K562 (cell line): Measurements from ENCODE around the gene KRT33A. TPM values are rescaled to one million over a fixed set of nuclear protein-coding genes. Genes with fewer than 3 reads are reported as not detected.
"Not testable (repeated sequence)": the region's sequence is repeated elsewhere in the genome, so short reads cannot be mapped to it uniquely, and the experiment has no call there.

Experiments
- ATAC-seq: fragments of 200-7000 bp; cut with Tn5 transposase; 3 replicates; pipeline ENCODE4 v1.9.1; 2020; ENCODE audit warnings: moderate library complexity
- BruUV-seq: library from RNA; stranded (reverse); fragments of 400-500 nt; replicated peaks from 2 replicates; lab custom pipeline; 2021; lab: Mats Ljungman, UMichigan
- CTCF ChIA-PET: fragments of 300-600 bp; formaldehyde crosslinking; extraction: SDS; loops from one replicate; lab custom pipeline; 2021; ENCODE audit warnings: low intra/inter-chr PET ratio; lab: Yijun Ruan, JAX
- POLR2A ChIA-PET: fragments of 300-600, 350-650 bp; sonication (Branson Sonifier 250); formaldehyde crosslinking; extraction: SDS; loops from one replicate; lab custom pipeline; 2021; ENCODE audit warnings: antibody characterized with exemption, inconsistent platforms; lab: Yijun Ruan, JAX
- DNase-seq, 4 experiments: peaks; one replicate each; pipeline versions ENCODE4 v3.0.0 to v3.0.0-alpha.2; 2011 to 2018; ENCODE audit warnings: low spot score in 3 of 4, mixed read lengths in 3 of 4; ENCODE audit errors: extremely low read depth in 1 of 4
- FAIRE-seq: peaks from 2 replicates; lab custom pipeline; 2011; peaks lifted over from hg19 to GRCh38; lab: Jason Lieb, UNC
- H2AFZ ChIP-seq: 2 replicates; pipeline ENCODE4 v1.6.0; 2011; ENCODE audit warnings: low read depth, low read length, control low read depth, inconsistent platforms
- H3K27ac ChIP-seq: fragments of 200-600 bp; 3 replicates; pipeline ENCODE4 v1.8.0; 2011; ENCODE audit warnings: low read depth, mild to moderate bottlenecking, control low read depth, inconsistent platforms, low read length, moderate library complexity, mixed read lengths; ENCODE audit errors: extremely low read depth
- H3K27me3 ChIP-seq, 2 experiments: fragments of 300-600 bp in 1 of 2; 2 replicates in 1 of 2; 3 replicates in 1 of 2; pipeline versions ENCODE4 v1.6.0 to v1.8.0; 2011; ENCODE audit warnings: inconsistent platforms in 2 of 2, low read length in 2 of 2, mild to moderate bottlenecking in 1 of 2, mixed read lengths in 1 of 2, moderate library complexity in 1 of 2; ENCODE audit not compliant: control insufficient read depth in 2 of 2, insufficient read depth in 2 of 2
- H3K36me3 ChIP-seq: fragments of 300-600 bp; 3 replicates; pipeline ENCODE4 v1.8.0; 2011; ENCODE audit warnings: mild to moderate bottlenecking, low read length, inconsistent platforms; ENCODE audit not compliant: control insufficient read depth, insufficient read depth
- H3K4me1 ChIP-seq, 2 experiments: fragments of 200-600 bp in 1 of 2; replicated peaks in 1 of 2; 2 replicates in 1 of 2; 3 replicates in 1 of 2; pipeline versions ENCODE4 v1.5.1 to v1.8.0; 2011; ENCODE audit warnings: inconsistent platforms in 2 of 2, low read length in 2 of 2, mild to moderate bottlenecking in 1 of 2, mixed read lengths in 1 of 2, moderate library complexity in 1 of 2; ENCODE audit not compliant: control insufficient read depth in 2 of 2, insufficient read depth in 2 of 2
- H3K4me2 ChIP-seq: 2 replicates; pipeline ENCODE4 v1.6.1; 2011; ENCODE audit warnings: low read length, control low read depth, inconsistent platforms, mixed read lengths; ENCODE audit not compliant: insufficient read depth
- H3K4me3 ChIP-seq: fragments of 200-600 bp; sonication (generic), shearing (Covaris generic); 2 replicates; pipeline ENCODE4 v1.5.1; 2016; ENCODE audit warnings: control low read depth, inconsistent platforms
- H3K79me2 ChIP-seq: fragments of 200-600 bp; 3 replicates; pipeline ENCODE4 v1.8.0; 2011; ENCODE audit warnings: low read length, inconsistent platforms; ENCODE audit not compliant: control insufficient read depth, insufficient read depth
- H3K9ac ChIP-seq, 2 experiments: 2 replicates each; pipeline versions ENCODE4 v1.6.0 to v1.6.1; 2011; ENCODE audit warnings: low read depth in 2 of 2, low read length in 2 of 2, control low read depth in 1 of 2, inconsistent platforms in 1 of 2, mild to moderate bottlenecking in 1 of 2, mixed read lengths in 1 of 2; ENCODE audit not compliant: insufficient read depth in 1 of 2
- H3K9me1 ChIP-seq: one replicate; pipeline ENCODE4 v1.6.0; 2011; ENCODE audit warnings: inconsistent platforms, mild to moderate bottlenecking, low read length, moderate library complexity; ENCODE audit not compliant: control insufficient read depth, insufficient read depth
- H3K9me3 ChIP-seq: replicated peaks from 2 replicates; pipeline ENCODE4 v1.5.1; 2011; ENCODE audit warnings: low read depth, low read length, inconsistent platforms; ENCODE audit not compliant: control insufficient read depth, insufficient read depth
- H4K20me1 ChIP-seq: replicated peaks from 2 replicates; pipeline ENCODE4 v1.6.1; 2011; ENCODE audit warnings: low read length, inconsistent platforms, mixed read lengths; ENCODE audit not compliant: control insufficient read depth, insufficient read depth
- CAMTA2 ChIP-seq: fragments of 250-450 bp; sonication (Bioruptor Pico); conservative IDR thresholded peaks from 2 replicates; pipeline ENCODE4 v1.5.1; 2022
- CHD2 ChIP-seq: IDR thresholded peaks from 2 replicates; pipeline ENCODE4 v1.6.1; 2011; ENCODE audit warnings: low read depth, low read length
- HDAC6 ChIP-seq: IDR thresholded peaks from 2 replicates; pipeline ENCODE4 v1.6.1; 2012; ENCODE audit warnings: low read depth, mild to moderate bottlenecking, control low read depth, inconsistent platforms, low read length, moderate library complexity
- STAT5B ChIP-seq: fragments of 250-450 bp; sonication (Bioruptor Pico); IDR thresholded peaks from 2 replicates; pipeline ENCODE4 v1.8.0; 2021; ENCODE audit warnings: mild to moderate bottlenecking, inconsistent platforms
- ZNF212 ChIP-seq: fragments of 450-650 bp; formaldehyde crosslinking; IDR thresholded peaks from 2 replicates; pipeline ENCODE4 v1.4.0; 2020; ENCODE audit warnings: mild to moderate bottlenecking
- ZNF318 ChIP-seq, 2 experiments: fragments of 450-650 bp; IDR thresholded peaks; 2 replicates each; pipeline ENCODE4 v1.6.1; 2016; ENCODE audit warnings: mild to moderate bottlenecking in 2 of 2, borderline replicate concordance in 1 of 2, low read depth in 1 of 2, moderate library complexity in 1 of 2
- WGBS: fragments of 100-300 bp; shearing (Covaris generic); methylation state at CpG from one replicate; pipeline ENCODE4 v1.1.6; 2016; ENCODE audit warnings: low coverage, mixed read lengths; ENCODE audit not compliant: insufficient coverage; ENCODE audit errors: missing lambda C conversion rate; 5-methylcytosine and 5-hydroxymethylcytosine counted together
- in situ Hi-C: fragments of 300-500 bp; cut with MboI; formaldehyde crosslinking; loops from 4 replicates; pipeline ENCODE4 v1.15.0; 2018; ENCODE audit warnings: inconsistent platforms, mixed read lengths
- intact Hi-C: fragments of 100-400 bp; cut with micrococcal nuclease; formaldehyde crosslinking; loops from 2 replicates; pipeline ENCODE4 v1.14.2; 2022
- polyA plus RNA-seq, 8 experiments: library from polyadenylated mRNA; depleted of rRNA in 4 of 8; stranded (reverse) in 5 of 8; unstranded in 3 of 8; fragments of >200 nt; fragmentation: Nextera tagmentation in 2 of 8; fragmentation: Illumina TruSeq in 1 of 8; extraction: Ambion mirVana in 2 of 8; extraction: Trizol in 1 of 8; gene quantifications; 2 replicates each; pipeline versions ENCODE4 v1.2.1 to v1.2.3, GENCODE V29; 2011 to 2014; ENCODE audit warnings: inconsistent platforms in 1 of 8, missing spikeins in 1 of 8
- total RNA-seq, 7 experiments: library from RNA; depleted of rRNA in 6 of 7; stranded (reverse); fragments of >200 nt in 6 of 7; fragmentation: Illumina TruSeq in 2 of 7; extraction: Trizol in 2 of 7; gene quantifications; 2 replicates each; pipeline versions ENCODE4 v1.2.1 to v1.2.3, GENCODE V29; 2011 to 2021; ENCODE audit warnings: low replicate concordance in 1 of 7
- TF ChIP-seq, protein P1 (sequence below): fragments of 450-650 bp; conservative IDR thresholded peaks from 2 replicates; pipeline ENCODE4 v1.6.1; 2016; ENCODE audit warnings: missing genetic modification characterization, low read depth, mild to moderate bottlenecking, control low read depth, missing compliant biosample characterization

The KRT33A gene
- total and polyA plus RNA-seq, 9 of the 15 experiments (the other 6 are each of a cell fraction or from before 2014, with no cell fraction given) = not detected

DNA sequence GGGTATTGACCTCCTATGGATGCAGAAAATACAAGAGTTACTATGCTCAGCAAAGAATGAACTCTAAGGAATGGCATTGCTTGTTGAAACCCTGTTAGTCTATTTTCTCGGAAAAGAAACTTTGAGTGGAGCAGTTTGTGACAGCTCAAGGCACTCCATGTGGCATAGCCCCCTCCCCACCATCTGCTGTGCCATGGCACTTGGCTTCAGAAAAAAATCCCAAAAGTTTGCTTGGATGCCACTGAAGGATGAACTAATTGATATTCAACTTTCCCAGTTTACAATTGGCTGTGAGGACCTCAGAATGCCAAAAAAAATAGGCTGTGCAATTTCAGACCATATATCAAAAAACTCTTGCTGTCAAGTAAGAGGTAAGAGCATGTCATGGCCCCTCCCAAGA, 45.0 kb upstream of the KRT33A start (continued):
- TF ChIP-seq ZNF318 (IDR thresholded peaks at IDR 0.05; ENCODE audit: borderline replicate concordance in 1 of 2, low read depth in 1 of 2) = no peak
- no peak for TF ChIP-seq CAMTA2 (CRISPR knock-in tag)
- TF ChIP-seq HDAC6 = no peak
- TF ChIP-seq ZNF212 (CRISPR knock-in tag) = no peak
- no peak for TF ChIP-seq STAT5B
- TF ChIP-seq, protein P1, sequence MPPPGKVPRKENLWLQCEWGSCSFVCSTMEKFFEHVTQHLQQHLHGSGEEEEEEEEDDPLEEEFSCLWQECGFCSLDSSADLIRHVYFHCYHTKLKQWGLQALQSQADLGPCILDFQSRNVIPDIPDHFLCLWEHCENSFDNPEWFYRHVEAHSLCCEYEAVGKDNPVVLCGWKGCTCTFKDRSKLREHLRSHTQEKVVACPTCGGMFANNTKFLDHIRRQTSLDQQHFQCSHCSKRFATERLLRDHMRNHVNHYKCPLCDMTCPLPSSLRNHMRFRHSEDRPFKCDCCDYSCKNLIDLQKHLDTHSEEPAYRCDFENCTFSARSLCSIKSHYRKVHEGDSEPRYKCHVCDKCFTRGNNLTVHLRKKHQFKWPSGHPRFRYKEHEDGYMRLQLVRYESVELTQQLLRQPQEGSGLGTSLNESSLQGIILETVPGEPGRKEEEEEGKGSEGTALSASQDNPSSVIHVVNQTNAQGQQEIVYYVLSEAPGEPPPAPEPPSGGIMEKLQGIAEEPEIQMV = no peak
- TF ChIP-seq CHD2 = no peak

DNA sequence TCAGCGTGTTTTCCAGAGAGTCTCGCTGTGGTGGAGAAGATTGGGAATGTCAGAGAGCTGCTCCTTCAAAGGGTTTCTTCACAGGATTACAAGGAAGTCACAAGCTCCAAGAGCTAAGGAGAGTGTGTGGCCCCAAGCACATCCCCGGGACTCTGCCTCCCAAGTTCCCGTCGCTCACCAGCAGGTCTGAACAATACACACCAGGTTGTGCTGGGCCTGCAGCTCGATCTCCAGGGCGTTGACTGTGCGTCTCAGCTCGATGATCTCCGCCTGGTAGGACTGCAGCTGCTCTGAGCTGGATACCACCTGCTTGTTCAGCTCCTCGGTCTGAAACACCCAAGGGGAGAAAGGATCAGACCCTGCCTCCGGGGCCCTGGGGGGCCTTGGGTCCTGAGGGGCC, 44.4 kb upstream of the KRT33A start:
- in situ Hi-C loops, H3K36me3 ChIP-seq, H3K9me3 ChIP-seq, H4K20me1 ChIP-seq, H2AFZ ChIP-seq, H3K9me1 ChIP-seq, ATAC-seq, FAIRE-seq, H3K4me2 ChIP-seq, BruUV-seq, H3K9ac ChIP-seq, POLR2A ChIA-PET, intact Hi-C loops, H3K4me1 ChIP-seq, H3K79me2 ChIP-seq, H3K4me3 ChIP-seq, H3K27ac ChIP-seq, DNase-seq, CTCF ChIA-PET: not testable (repeated sequence)
- H3K27me3 ChIP-seq = peaks cover 4 to 37% of the 10 kb centered on the region in 2 experiments
- 0% methylated on average over 3 of the region's 12 CpGs for WGBS
